KMS-11 (cell line): Measurements from ENCODE around the gene FAM131B.

Source experiments
- H2AFZ ChIP-seq: fragments of 200-600 bp; sonication (generic); 2 replicates; pipeline ENCODE4 v1.6.1; 2016; ENCODE audit warnings: antibody characterized with exemption, mixed run types, low read depth
- H3K27ac ChIP-seq: fragments of 200-600 bp; sonication (generic); 2 replicates; pipeline ENCODE4 v1.6.1; 2016; ENCODE audit warnings: mild to moderate bottlenecking, mixed run types
- H3K27me3 ChIP-seq: fragments of 200-600 bp; sonication (generic); 2 replicates; pipeline ENCODE4 v1.6.1; 2017; ENCODE audit warnings: mild to moderate bottlenecking, low read depth, mixed run types, moderate library complexity; ENCODE audit not compliant: insufficient read depth
- H3K36me3 ChIP-seq: fragments of 200-600 bp; sonication (generic); 2 replicates; pipeline ENCODE4 v1.6.1; 2017; ENCODE audit warnings: mild to moderate bottlenecking, mixed run types; ENCODE audit not compliant: insufficient read depth
- H3K4me1 ChIP-seq: fragments of 200-600 bp; sonication (generic); 2 replicates; pipeline ENCODE4 v1.6.1; 2016; ENCODE audit warnings: mild to moderate bottlenecking, low read depth, mixed run types; ENCODE audit not compliant: poor library complexity, severe bottlenecking
- H3K4me2 ChIP-seq: fragments of 200-600 bp; sonication (generic); 2 replicates; pipeline ENCODE4 v1.7.0; 2016; ENCODE audit warnings: mild to moderate bottlenecking, mixed run types
- H3K4me3 ChIP-seq: fragments of 200-600 bp; sonication (generic); IDR thresholded peaks from 2 replicates; pipeline ENCODE4 v1.6.1; 2017; ENCODE audit warnings: low read depth, low read length, mixed read lengths; ENCODE audit not compliant: insufficient read depth
- H3K79me2 ChIP-seq: fragments of 200-600 bp; sonication (generic); 2 replicates; pipeline ENCODE4 v1.6.1; 2016; ENCODE audit warnings: low read depth, mixed run types; ENCODE audit not compliant: insufficient read depth
- H3K9ac ChIP-seq: fragments of 200-600 bp; sonication (generic); 2 replicates; pipeline ENCODE4 v1.6.1; 2016; ENCODE audit warnings: mild to moderate bottlenecking, mixed run types
- H4K20me1 ChIP-seq: fragments of 200-600 bp; sonication (generic); 2 replicates; pipeline ENCODE4 v1.6.1; 2016; ENCODE audit warnings: mild to moderate bottlenecking, mixed run types; ENCODE audit not compliant: insufficient read depth
- TF ChIP-seq, protein P1 (sequence below): fragments of 200-600 bp; sonication (generic); conservative IDR thresholded peaks from 2 replicates; pipeline ENCODE4 v1.6.1; 2017; ENCODE audit warnings: low read depth, mild to moderate bottlenecking, antibody characterized with exemption, low read length, moderate library complexity, mixed read lengths

Gene FAM131B

DNA sequence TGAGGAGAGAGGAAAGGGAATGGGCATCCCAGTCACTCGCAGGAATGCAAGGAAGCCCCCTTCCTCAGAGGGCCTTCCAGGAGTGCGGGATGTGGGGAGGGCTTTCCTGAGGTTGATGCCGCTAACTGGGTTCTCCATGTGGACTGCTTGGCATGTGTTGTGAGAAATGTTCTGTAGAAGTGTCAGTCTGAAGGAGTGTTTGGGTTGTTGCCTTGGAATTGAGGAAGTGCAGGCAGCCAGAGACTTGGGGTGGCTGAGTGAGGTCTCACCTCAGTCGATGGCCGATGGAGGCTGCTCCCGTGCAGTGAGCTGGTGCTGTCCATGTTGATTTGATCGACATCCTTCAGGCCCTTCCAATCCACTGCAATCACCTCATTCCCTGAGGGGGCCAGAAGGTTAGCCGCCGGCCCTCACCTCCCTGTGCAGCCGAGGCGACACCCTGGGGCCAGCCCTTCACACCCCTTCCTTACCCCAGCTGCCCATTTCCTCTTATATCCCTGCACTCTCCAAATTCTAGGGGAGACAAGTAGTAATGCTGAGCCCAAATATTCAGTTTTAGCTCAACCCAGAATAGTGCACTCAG, 2.7 kb downstream of the FAM131B start:
- H3K27ac ChIP-seq = no peak overlapping the region
- H3K4me2 ChIP-seq = no peak overlapping the region
- TF ChIP-seq, protein P1, sequence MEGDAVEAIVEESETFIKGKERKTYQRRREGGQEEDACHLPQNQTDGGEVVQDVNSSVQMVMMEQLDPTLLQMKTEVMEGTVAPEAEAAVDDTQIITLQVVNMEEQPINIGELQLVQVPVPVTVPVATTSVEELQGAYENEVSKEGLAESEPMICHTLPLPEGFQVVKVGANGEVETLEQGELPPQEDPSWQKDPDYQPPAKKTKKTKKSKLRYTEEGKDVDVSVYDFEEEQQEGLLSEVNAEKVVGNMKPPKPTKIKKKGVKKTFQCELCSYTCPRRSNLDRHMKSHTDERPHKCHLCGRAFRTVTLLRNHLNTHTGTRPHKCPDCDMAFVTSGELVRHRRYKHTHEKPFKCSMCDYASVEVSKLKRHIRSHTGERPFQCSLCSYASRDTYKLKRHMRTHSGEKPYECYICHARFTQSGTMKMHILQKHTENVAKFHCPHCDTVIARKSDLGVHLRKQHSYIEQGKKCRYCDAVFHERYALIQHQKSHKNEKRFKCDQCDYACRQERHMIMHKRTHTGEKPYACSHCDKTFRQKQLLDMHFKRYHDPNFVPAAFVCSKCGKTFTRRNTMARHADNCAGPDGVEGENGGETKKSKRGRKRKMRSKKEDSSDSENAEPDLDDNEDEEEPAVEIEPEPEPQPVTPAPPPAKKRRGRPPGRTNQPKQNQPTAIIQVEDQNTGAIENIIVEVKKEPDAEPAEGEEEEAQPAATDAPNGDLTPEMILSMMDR = no peak
- no peaks in the 10 kb centered on the region for H4K20me1 ChIP-seq
- no peaks in the 10 kb centered on the region for H3K79me2 ChIP-seq
- no peak overlapping the region for H2AFZ ChIP-seq
- no peaks in the 10 kb centered on the region for H3K4me1 ChIP-seq
- H3K4me3 ChIP-seq = no peak overlapping the region
- H3K27me3 ChIP-seq = peaks cover 25% of the 10 kb centered on the region; the same call in 1 of the 2 replicates
- no peaks in the 10 kb centered on the region for H3K36me3 ChIP-seq
- H3K9ac ChIP-seq = no peak overlapping the region

DNA sequence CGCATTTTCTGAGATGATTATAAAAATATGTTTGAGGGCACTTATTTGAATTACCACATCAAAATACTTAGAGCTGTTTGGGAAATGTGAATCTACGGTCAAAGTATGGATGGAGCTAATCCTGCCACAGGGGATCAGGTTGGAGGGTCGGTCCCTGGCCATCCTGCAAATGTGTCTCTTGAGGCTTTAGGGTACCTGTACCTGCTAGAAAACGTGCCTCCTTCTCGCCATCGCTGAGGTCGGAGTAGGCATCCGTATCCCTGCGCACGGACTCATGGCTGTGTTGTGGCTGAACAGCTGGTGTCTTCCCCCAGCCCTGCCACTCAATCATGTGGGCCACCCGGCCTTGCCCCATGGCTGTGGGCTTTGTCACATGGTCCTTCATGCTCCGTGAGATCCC, 3.9 kb downstream of the FAM131B start:
- no peaks in the 10 kb centered on the region for H3K4me1 ChIP-seq
- no peak overlapping the region for H3K9ac ChIP-seq
- no peak overlapping the region for H2AFZ ChIP-seq
- TF ChIP-seq, protein P1 = no peak
- H3K36me3 ChIP-seq = no peaks in the 10 kb centered on the region
- H4K20me1 ChIP-seq = no peaks in the 10 kb centered on the region
- H3K4me2 ChIP-seq = no peak overlapping the region
- no peak overlapping the region for H3K27ac ChIP-seq
- no peak overlapping the region for H3K4me3 ChIP-seq
- H3K79me2 ChIP-seq = no peaks in the 10 kb centered on the region
- peaks cover 25% of the 10 kb centered on the region; the same call in 1 of the 2 replicates for H3K27me3 ChIP-seq

DNA sequence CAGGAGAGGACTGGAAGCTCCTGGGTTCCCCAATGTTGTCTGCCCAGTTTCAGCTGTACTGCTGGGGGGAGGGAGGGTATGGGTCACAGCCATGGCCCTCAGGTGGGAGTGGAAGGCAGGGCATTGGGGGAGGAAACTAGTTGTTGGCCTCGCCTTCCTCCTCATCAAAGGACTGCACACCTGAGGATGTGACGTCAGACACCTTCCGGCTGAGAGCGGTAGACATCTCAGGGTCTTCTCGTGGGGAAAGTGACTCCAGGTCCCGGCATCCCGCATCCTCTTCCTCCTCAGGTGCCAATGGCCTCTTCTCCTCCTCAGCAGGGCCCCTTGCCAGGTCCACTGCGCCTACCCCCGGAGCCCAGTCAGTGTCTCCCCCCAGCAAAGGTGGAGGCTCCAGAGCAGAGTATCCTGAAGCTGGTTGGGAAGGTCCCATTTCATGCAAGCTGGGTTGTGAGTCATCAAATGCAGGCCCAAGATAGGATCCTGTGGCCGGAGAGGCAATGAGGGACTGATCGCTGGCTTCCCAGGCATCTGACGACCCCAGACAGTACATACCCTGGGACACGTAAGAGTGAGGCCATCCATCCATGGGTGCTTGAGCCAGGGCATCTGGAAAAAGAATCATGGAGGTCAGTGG, 6.0 kb downstream of the FAM131B start:
- TF ChIP-seq, protein P1 = no peak
- no peak overlapping the region for H3K27ac ChIP-seq
- no peaks in the 10 kb centered on the region for H3K36me3 ChIP-seq
- H3K4me2 ChIP-seq = no peak overlapping the region
- H3K27me3 ChIP-seq = peaks cover 10% of the 10 kb centered on the region; the same call in 1 of the 2 replicates
- H3K9ac ChIP-seq = no peak overlapping the region
- H3K4me3 ChIP-seq = no peak overlapping the region
- H4K20me1 ChIP-seq = no peaks in the 10 kb centered on the region
- no peaks in the 10 kb centered on the region for H3K4me1 ChIP-seq
- H2AFZ ChIP-seq = no peak overlapping the region
- no peaks in the 10 kb centered on the region for H3K79me2 ChIP-seq

DNA sequence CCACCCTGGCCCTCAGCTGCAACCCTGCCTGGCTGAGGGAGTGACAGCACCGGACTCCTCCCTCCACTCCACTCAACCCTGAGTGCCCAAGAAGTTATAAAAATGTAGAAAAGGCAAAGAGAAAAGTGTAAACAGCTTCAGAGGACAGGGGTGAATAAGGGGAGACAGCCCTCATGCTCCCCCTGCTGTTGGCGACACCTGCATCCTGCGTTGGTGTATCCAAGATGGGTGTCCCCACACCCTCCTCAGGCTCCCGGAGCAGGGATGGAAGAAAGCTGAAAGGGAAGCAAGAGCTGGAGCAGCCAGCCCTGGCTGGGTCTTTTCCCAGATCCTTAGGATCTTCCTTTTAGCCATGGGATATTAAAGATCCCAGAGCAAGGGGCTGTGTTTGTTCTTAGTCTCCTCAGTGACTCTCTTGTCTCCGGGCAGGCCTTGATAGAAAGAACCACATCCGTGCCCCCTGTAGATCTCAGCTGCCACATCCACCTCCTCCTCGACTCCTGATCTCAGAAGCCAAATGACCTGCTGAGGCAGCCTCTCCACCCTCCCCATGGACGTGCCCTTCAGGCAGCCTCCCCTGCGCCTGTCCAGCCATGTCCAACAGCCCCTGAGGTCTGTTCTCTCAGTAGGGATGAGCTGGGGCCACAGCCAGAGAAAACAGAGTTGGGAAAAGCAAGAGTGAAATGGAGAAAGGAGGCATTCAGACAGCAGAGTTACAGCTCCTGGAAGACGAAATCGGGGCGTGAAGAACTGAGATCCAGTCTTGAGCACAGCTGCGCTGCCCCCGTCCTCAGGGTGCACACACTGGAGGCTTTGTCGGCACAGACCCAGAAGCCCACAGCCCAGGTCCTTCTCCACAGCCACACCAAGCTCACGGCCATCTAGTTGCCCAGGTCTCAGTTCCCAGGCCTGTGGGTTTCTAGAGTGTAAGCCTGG, 6.8 kb downstream of the FAM131B start:
- Histone ChIP-seq H3K79me2 (no peaks in the 10 kb centered on the region), H3K27me3 (peaks cover 4% of the 10 kb centered on the region; the same call in 1 of the 2 replicates), H4K20me1 (no peaks in the 10 kb centered on the region), H3K4me3 (no peak overlapping the region), H3K9ac (no peak overlapping the region), H3K4me1 (no peaks in the 10 kb centered on the region), H3K36me3 (no peaks in the 10 kb centered on the region), H3K4me2 (no peak overlapping the region), H3K27ac (no peak overlapping the region), H2AFZ (no peak overlapping the region)
- TF ChIP-seq, protein P1 = no peak
